HepG2 (cell line): Measurements from ENCODE around the gene TFPI2. TPM values are rescaled to one million over a fixed set of nuclear protein-coding genes. Genes with fewer than 3 reads are reported as not detected.

Experiments
- ATAC-seq: fragments of 200-7000 bp; cut with Tn5 transposase; 3 replicates; pipeline ENCODE4 v1.9.1; 2020; ENCODE audit warnings: mild to moderate bottlenecking, moderate library complexity
- BruUV-seq: library from RNA; stranded (reverse); fragments of 400-500 nt; replicated peaks from 2 replicates; lab custom pipeline; 2021; lab: Mats Ljungman, UMichigan
- CTCF ChIA-PET: fragments of 300-600 bp; formaldehyde crosslinking; extraction: SDS; loops from one replicate; lab custom pipeline; 2021; ENCODE audit warnings: low total read pairs, inconsistent platforms, low intra/inter-chr PET ratio; lab: Yijun Ruan, JAX
- POLR2A ChIA-PET: fragments of 350-600 bp; sonication (Branson Sonifier 250); formaldehyde crosslinking; loops from one replicate; lab custom pipeline; 2020; ENCODE audit warnings: antibody characterized with exemption, inconsistent platforms; lab: Yijun Ruan, JAX
- DNase-seq: peaks from one replicate; pipeline ENCODE4 v3.0.0-alpha.2; 2015; ENCODE audit warnings: low spot score
- FAIRE-seq: peaks from 3 replicates; lab custom pipeline; 2011; peaks lifted over from hg19 to GRCh38; lab: Jason Lieb, UNC
- H2AFZ ChIP-seq: one replicate; pipeline ENCODE4 v1.6.1; 2011; ENCODE audit warnings: low read length, inconsistent platforms
- H3K27ac ChIP-seq: fragments of 300-600 bp; 3 replicates; pipeline ENCODE4 v1.8.0; 2011; ENCODE audit warnings: mixed run types, mild to moderate bottlenecking, mixed read lengths, low read length, inconsistent platforms; ENCODE audit not compliant: insufficient read depth; ENCODE audit errors: extremely low read length
- H3K27me3 ChIP-seq, 2 experiments: fragments of 200-600 bp in 1 of 2; 2 replicates in 1 of 2; 3 replicates in 1 of 2; pipeline versions ENCODE4 v1.6.0 to v1.8.0; 2011; ENCODE audit warnings: low read length in 2 of 2, mild to moderate bottlenecking in 2 of 2, moderate library complexity in 2 of 2, inconsistent platforms in 1 of 2; ENCODE audit not compliant: insufficient read depth in 2 of 2, control insufficient read depth in 1 of 2
- H3K36me3 ChIP-seq, 2 experiments: fragments of 200-600 bp in 1 of 2; replicated peaks in 1 of 2; 2 replicates in 1 of 2; 3 replicates in 1 of 2; pipeline versions ENCODE4 v1.5.1 to v1.8.0; 2011; ENCODE audit warnings: low read length in 2 of 2, inconsistent platforms in 1 of 2; ENCODE audit not compliant: insufficient read depth in 2 of 2, control insufficient read depth in 1 of 2
- H3K4me1 ChIP-seq: 2 replicates; pipeline ENCODE4 v1.5.1; 2012; ENCODE audit warnings: low read length, inconsistent platforms; ENCODE audit not compliant: insufficient read depth
- H3K4me2 ChIP-seq: 2 replicates; pipeline ENCODE4 v1.6.0; 2011; ENCODE audit warnings: low read depth, low read length, inconsistent platforms
- H3K4me3 ChIP-seq, 3 experiments: fragments of 200-600 bp in 1 of 3; sonication (generic), shearing (Covaris generic) in 1 of 3; replicated peaks in 1 of 3; 2 replicates each; pipeline ENCODE4 v1.5.1; 2011 to 2016; ENCODE audit warnings: low read length in 3 of 3, inconsistent platforms in 2 of 3, low read depth in 2 of 3, mild to moderate bottlenecking in 2 of 3, control low read depth in 1 of 3, mixed read lengths in 1 of 3; ENCODE audit not compliant: insufficient read depth in 1 of 3
- H3K79me2 ChIP-seq: one replicate; pipeline ENCODE4 v1.6.1; 2011; ENCODE audit warnings: low read length, inconsistent platforms; ENCODE audit not compliant: insufficient read depth
- H3K9ac ChIP-seq: 2 replicates; pipeline ENCODE4 v1.6.0; 2011; ENCODE audit warnings: mild to moderate bottlenecking, low read depth, low read length, inconsistent platforms; ENCODE audit not compliant: insufficient read depth
- H3K9me3 ChIP-seq: 2 replicates; pipeline ENCODE4 v1.5.1; 2012; ENCODE audit warnings: mild to moderate bottlenecking, low read length
- H4K20me1 ChIP-seq: 2 replicates; pipeline ENCODE4 v1.6.0; 2011; ENCODE audit warnings: inconsistent platforms, mild to moderate bottlenecking, low read length, moderate library complexity; ENCODE audit not compliant: insufficient read depth
- ATF7 ChIP-seq, 2 experiments: fragments of 450-650 bp in 1 of 2; sonication (generic) in 1 of 2; formaldehyde crosslinking in 1 of 2; IDR thresholded peaks; 2 replicates each; pipeline versions ENCODE4 v1.4.0 to v1.6.1; 2016 to 2020; ENCODE audit warnings: antibody characterized with exemption in 1 of 2, mild to moderate bottlenecking in 1 of 2, missing genetic modification reagents in 1 of 2
- ETV5 ChIP-seq: IDR thresholded peaks from 2 replicates; pipeline ENCODE4 v1.6.1; 2018; ENCODE audit warnings: missing biosample characterization, missing genetic modification reagents, inconsistent platforms, borderline replicate concordance
- MED8 ChIP-seq: sonication (generic); formaldehyde crosslinking; IDR thresholded peaks from 2 replicates; pipeline ENCODE4 v1.8.1; 2023; ENCODE audit warnings: mild to moderate bottlenecking, missing genetic modification reagents; ENCODE audit not compliant: insufficient replicate concordance
- WGBS: methylation state at CpG from one replicate; pipeline ENCODE4 v1.1.6; 2017; ENCODE audit warnings: low lambda C conversion rate; 5-methylcytosine and 5-hydroxymethylcytosine counted together
- in situ Hi-C: cut with HindIII; loops from 2 replicates; pipeline ENCODE4 v1.10.0; 2017; ENCODE audit warnings: low pct_unique_long_range_greater_than_20kb; ENCODE audit not compliant: extremely low pct_ligation_motif_present
- intact Hi-C: fragments of 100-400 bp; cut with micrococcal nuclease; formaldehyde crosslinking; loops from one replicate; pipeline ENCODE4 v1.10.0; 2022; ENCODE audit not compliant: unreplicated experiment
- polyA plus RNA-seq, 8 experiments: library from polyadenylated mRNA; depleted of rRNA in 3 of 8; stranded (reverse) in 7 of 8; unstranded in 1 of 8; fragments of >200 nt; fragmentation: Illumina TruSeq in 4 of 8; extraction: Trizol in 4 of 8; gene quantifications; 2 replicates each; pipeline versions ENCODE4 v1.2.1 to v1.2.3, GENCODE V29; 2011 to 2016; ENCODE audit warnings: low read depth in 4 of 8, missing spikeins in 1 of 8, mixed read lengths in 1 of 8; ENCODE audit not compliant: insufficient read depth in 1 of 8
- total RNA-seq, 5 experiments: library from RNA; depleted of rRNA; stranded (reverse); fragments of >200 nt; fragmentation: Illumina TruSeq; extraction: Trizol; gene quantifications; 2 replicates each; pipeline ENCODE4 v1.2.3, GENCODE V29; 2016; ENCODE audit warnings: low read depth in 1 of 5

The TFPI2 gene
- total and polyA plus RNA-seq, 2 of the 13 experiments (the other 11 are each of a cell fraction or from before 2014, with no cell fraction given): 0.16 to 0.22 TPM

DNA sequence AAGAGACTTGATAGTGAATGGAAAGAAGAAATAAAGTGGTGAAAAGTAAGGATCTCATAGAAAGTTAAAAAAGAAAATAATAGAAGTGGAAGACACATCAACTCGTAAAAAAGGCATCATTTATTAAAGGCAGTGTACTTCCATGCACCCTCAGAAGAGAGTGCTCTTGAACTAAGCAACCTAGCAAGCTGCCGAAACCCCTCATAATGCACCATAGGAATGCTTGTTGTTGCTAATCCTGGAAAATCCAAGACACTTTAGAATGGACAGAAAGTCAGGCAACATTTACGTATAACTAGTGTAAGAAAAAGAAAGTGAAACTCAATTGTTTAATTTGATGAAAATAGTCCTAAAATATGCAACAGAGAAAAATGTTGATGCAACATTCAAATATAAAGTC is 12.8 kb downstream of the TFPI2 start:
- Histone ChIP-seq H2AFZ (no peak overlapping the region), H3K79me2 (no peaks in the 10 kb centered on the region), H3K27me3 (no peaks in the 10 kb centered on the region), H3K9ac (no peak overlapping the region), H4K20me1 (no peaks in the 10 kb centered on the region), H3K4me1 (no peaks in the 10 kb centered on the region), H3K9me3 (no peaks in the 10 kb centered on the region), H3K4me3 (no peak overlapping the region), H3K4me2 (no peak overlapping the region), H3K27ac (no peak overlapping the region), H3K36me3 (no peaks in the 10 kb centered on the region)
- ATAC-seq (no peak), DNase-seq (no peak), FAIRE-seq (no peak)
- 12% methylated on average over 3 of the region's 3 CpGs for WGBS
- intact Hi-C loops: no loop called here
- CTCF ChIA-PET: no interaction called here
- TF ChIP-seq ETV5 (CRISPR knock-in tag): no peak
- POLR2A ChIA-PET: no interaction called here
- in situ Hi-C loops: no loop called here
- no TSS peak for BruUV-seq

GRCh38 chr7:93873998-93874574 is 16.5 kb downstream of the TFPI2 start:
- DNase-seq (no peak), ATAC-seq (no peak), FAIRE-seq (no peak)
- WGBS: 3% methylated on average over 1 of the region's 1 CpG
- Histone ChIP-seq H3K4me2 (no peak overlapping the region), H3K4me1 (no peaks in the 10 kb centered on the region), H3K4me3 (no peak overlapping the region), H3K27ac (no peak overlapping the region), H3K9ac (no peak overlapping the region), H3K36me3 (no peaks in the 10 kb centered on the region), H2AFZ (no peak overlapping the region), H3K9me3 (no peaks in the 10 kb centered on the region), H3K79me2 (no peaks in the 10 kb centered on the region), H4K20me1 (no peaks in the 10 kb centered on the region), H3K27me3 (no peaks in the 10 kb centered on the region)
- intact Hi-C loops: no loop called here
- TF ChIP-seq ATF7 (IDR thresholded peaks at IDR 0.05) (peak; percentile 17; the same call in 1 of the 2 replicates), ATF7 (CRISPR knock-in tag; IDR thresholded peaks at IDR 0.05) (no peak), MED8 (CRISPR knock-in tag) (no peak)
- CTCF ChIA-PET: no interaction called here
- POLR2A ChIA-PET: no interaction called here
- no TSS peak for BruUV-seq
- in situ Hi-C loops: no loop called here
